NCI-H82 (cell line): ENCODE measurements around the gene COX17.

Experiments
- DNase-seq: peaks from one replicate; lab custom pipeline; 2025; lab: John Stamatoyannopoulos, UW

Gene COX17

GRCh38 chr3:119620899-119621298 is 56.3 kb downstream of the COX17 start:
- no peak for DNase-seq
